ENCODE data around the gene GCKR.

The GCKR gene, protein sequence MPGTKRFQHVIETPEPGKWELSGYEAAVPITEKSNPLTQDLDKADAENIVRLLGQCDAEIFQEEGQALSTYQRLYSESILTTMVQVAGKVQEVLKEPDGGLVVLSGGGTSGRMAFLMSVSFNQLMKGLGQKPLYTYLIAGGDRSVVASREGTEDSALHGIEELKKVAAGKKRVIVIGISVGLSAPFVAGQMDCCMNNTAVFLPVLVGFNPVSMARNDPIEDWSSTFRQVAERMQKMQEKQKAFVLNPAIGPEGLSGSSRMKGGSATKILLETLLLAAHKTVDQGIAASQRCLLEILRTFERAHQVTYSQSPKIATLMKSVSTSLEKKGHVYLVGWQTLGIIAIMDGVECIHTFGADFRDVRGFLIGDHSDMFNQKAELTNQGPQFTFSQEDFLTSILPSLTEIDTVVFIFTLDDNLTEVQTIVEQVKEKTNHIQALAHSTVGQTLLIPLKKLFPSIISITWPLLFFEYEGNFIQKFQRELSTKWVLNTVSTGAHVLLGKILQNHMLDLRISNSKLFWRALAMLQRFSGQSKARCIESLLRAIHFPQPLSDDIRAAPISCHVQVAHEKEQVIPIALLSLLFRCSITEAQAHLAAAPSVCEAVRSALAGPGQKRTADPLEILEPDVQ

GRCh38 chr2:27496357-27497287 lies at the start of gene GCKR:
TSS of gene GCKR (plus strand) at chr2:27496839. CDS start at chr2:27496905, 66 bp downstream.
- DNase-seq = peak; percentile 7

- no peak for DNase-seq
Observed at GRCh38 chr2:27448381-27448780, 48.3 kb upstream of the GCKR start.

DNA sequence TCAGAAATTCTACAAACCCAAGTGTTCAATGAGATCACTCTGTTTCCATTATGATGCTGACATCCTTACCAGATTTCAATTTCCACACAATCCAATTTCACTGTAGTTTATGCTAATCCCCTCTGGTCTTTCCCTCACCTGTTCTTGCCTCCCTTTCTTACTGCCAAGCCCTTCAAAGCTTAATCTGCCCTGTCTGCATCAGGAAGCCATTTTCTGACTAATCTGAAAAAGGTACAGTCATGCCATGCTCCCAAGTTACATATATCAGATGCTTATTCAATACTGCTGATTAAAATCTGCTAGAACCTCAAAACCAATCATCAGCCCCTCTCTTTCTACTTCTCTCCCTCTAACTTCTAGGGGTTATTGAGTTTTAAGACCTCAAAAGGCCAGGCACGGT lies 45.5 kb upstream of the GCKR start:
- no peak for DNase-seq

DNA sequence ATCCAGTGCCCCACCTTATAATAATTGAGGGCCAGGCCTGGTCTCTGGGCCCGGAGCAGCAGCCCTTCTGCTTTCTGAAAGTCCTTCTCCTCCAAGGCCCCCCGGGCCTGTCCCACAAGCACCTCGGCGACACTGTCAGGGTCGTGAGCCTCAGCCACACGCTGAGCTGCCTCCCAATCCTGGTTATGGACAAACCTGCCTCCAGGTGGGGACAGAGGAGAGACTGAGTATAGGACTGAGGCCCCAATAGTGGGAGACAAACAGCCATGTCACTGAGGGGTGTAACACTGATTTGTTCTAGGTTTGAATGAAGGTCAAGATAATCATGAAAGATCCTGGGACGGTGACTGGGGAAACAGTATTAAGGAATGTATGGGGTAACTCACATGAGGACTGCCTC lies 42.7 kb upstream of the GCKR start:
- no peak for DNase-seq

DNA sequence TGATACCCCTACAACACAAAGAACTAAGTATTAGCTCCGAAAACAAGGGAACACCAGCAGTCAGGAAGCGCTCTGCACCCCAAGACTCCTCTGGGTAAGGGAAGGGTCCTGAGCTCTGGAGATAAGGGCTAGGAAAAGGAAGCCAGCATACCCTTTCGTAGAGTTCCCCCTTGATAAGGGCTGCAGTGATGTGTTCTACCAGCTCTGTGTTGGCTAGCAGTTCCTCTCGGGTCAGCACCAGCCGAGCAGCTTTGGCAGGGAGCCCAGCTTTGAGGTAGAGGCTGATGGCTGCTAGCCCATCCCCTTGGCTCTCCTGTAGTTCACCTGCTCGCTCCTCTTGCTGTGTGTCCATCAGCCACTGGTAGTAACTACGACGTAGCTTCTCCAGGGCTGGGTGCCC lies 35.5 kb upstream of the GCKR start:
- no peak for DNase-seq

- no peak for DNase-seq
Observed at GRCh38 chr2:27464443-27464842, 32.2 kb upstream of the GCKR start.

GRCh38 chr2:27471961-27472360 lies 24.7 kb upstream of the GCKR start:
- no peak for DNase-seq

- DNase-seq = no peak
Observed at GRCh38 chr2:27485496-27485895, 11.1 kb upstream of the GCKR start.

GRCh38 chr2:27489118-27489497 lies 7.5 kb upstream of the GCKR start:
- peak; percentile 14 for DNase-seq

GRCh38 chr2:27489498-27490397 lies 6.9 kb upstream of the GCKR start, which contains the start of gene IFT172:
TSS of gene IFT172 (minus strand) at chr2:27489743. CDS start at chr2:27489653, 90 bp downstream.
- DNase-seq = peak; percentile 97

DNA sequence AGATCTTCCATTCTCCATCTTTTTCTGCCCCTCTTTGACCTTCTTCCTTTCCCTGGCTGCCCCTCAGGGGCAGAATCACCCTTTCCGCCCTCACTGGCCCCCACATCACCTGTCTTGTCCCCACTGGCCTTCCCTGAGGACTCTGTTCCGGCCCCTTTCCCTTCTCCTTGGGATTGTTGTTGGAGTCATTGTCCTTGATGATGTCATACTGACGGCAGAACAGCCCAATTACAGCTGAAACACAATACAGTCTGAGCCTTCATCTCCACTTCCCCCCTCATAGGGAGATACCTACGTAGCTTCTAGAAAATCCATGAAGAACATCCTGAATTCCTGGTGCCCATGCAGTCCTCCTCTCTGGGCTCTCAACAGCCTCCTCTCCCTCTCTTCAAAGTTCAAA lies 4.1 kb upstream of the GCKR start:
- no peak for DNase-seq

DNA sequence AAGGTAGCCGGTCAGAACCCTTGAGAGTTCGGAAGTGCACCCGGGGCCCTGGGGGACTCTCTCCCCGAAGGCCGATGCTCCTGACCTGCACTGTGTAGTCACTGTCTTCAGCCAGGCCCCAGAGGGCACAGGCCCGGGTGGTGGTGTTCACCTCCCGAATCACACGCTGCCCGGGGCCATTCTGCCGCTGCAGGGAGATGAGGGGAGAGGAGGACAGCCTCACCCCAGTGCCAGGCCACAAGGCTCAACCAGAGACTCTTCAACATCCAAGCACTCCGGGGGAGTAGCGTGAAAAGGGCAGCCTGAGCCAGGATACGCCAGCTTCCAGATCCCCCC lies 2.7 kb upstream of the GCKR start:
- DNase-seq = no peak

GRCh38 chr2:27494284-27494943 lies 2.2 kb upstream of the GCKR start:
- peak; percentile 27 for DNase-seq

- DNase-seq = peak; percentile 5
Observed at GRCh38 chr2:27494944-27495554, 1.6 kb upstream of the GCKR start, which contains the start of gene FNDC4. TSS of gene FNDC4 (minus strand) at chr2:27495200. CDS start at chr2:27494679, 521 bp downstream.

DNA sequence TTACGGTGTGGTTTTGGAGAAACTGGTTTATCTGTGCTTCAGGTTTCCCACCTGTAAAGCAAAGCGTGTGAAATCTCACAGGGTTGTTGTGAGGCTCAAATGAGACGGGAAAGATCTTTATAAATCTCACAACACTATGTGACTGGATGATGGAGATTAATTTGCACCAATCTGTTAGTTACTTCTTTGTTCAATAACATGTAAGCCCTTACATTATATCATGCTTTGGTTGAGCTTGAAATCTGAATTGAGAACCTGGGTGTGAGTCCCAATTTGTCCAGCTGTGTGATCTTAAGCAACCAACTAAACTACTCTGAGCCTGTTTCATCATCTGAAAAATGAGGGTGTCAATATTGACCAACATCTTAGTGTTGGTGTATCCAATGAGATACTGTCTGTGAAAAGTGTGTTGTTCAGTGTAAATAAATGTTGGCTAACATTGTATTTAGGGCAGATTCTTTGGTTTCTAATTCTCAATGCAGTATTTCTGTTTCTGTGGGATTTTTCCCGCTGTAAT lies 741 bp upstream of the GCKR start:
- no peak for DNase-seq

- DNase-seq = no peak
Observed at GRCh38 chr2:27497288-27497627, 619 bp downstream of the GCKR start.

DNA sequence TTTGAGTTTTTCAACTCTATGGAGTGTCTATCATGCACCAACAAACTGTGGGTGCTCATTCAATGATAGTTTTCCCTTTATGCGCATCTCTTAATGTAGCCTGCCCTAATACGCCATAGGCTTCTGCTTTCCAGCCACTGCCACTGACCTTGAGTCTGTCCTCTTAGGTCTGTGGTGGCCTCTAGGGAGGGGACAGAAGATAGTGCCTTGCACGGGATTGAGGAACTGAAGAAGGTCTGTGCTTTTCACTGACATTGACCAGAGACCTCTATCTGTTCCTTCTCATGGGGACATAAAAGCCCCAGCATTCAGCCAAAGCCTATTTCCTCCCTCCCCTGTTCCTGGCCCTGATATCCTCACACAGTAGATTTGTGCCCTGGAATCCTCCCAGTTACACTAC lies 2.3 kb downstream of the GCKR start:
- no peak for DNase-seq

DNA sequence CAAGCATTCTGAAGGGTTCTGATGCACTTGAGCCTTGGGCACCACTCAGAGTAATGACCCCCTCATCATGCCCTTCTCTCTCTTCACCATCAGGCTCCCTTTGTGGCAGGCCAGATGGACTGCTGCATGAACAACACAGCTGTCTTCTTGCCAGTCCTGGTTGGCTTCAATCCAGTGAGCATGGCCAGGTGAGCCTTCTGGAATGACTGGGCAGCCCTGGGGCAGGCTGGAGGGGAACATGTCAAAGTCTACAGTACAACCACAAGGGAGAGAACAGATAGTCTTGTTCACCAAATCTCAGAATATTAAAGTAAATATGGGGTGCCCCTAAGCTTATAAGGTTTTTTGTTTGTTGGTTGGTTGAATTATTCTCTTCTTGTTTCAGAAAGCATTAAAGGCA lies 4.4 kb downstream of the GCKR start:
- DNase-seq = no peak

- no peak for DNase-seq
Observed at GRCh38 chr2:27502142-27502541, 5.5 kb downstream of the GCKR start.

DNA sequence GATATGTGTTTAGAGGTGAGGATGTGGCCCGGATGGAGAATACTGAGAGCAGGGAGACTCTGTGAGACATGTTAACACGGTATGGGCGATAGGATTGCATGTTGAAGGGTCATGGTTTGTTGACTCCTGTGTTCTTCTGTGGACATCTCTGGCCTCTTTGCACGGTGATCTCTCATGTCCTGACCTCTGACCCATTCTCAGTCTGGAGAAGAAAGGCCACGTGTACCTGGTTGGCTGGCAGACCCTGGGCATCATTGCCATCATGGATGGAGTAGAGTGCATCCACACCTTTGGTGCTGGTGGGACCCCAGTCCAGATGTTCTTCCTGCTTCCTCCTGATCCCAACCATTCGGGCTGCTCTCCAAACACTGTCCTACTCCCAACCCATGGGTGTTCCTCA lies 9.9 kb downstream of the GCKR start:
- no peak for DNase-seq

DNA sequence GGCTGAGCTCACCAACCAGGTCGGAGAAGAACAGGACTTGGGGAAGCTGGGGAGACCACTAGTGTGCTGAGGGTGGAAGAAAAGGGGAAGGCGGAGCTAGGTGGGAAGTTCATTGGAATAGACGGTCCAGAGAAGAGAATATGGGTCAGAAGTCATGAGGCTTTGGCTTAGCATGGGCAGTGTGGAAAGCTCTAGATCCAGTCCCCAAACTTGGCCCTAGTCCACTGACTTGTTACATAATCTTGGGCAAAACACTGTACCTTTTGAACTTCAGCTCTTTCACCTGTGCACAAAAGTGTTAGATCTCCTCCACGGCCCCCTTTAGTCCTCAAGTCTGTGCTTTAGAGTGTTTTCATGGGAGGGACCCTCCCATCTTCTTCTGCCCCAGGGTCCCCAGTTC lies 10.7 kb downstream of the GCKR start:
- no peak for DNase-seq
